Vagina (tissue), 2 donors: Measurements from ENCODE around the gene MCOLN2. TPM values are rescaled to one million over a fixed set of nuclear protein-coding genes. Genes with fewer than 3 reads are reported as not detected.

Experiments used
- DNase-seq, 2 donors: peaks; one replicate each; pipeline ENCODE4 v3.0.0-alpha.2; 2017; ENCODE audit errors: extremely low spot score in 2 of 2
- H3K27ac ChIP-seq: fragments of 200-600 bp; sonication (generic); one replicate; pipeline ENCODE4 v1.5.1; 2019
- H3K27me3 ChIP-seq: fragments of 200-600 bp; sonication (generic); one replicate; pipeline ENCODE4 v1.5.1; 2019
- H3K36me3 ChIP-seq, 2 donors: fragments of 200-600 bp; sonication (generic); one replicate each; pipeline ENCODE4 v1.5.1; 2017 to 2019
- H3K4me1 ChIP-seq: fragments of 200-600 bp; sonication (generic); one replicate; pipeline ENCODE4 v1.5.1; 2019
- H3K4me3 ChIP-seq, 2 donors: fragments of 200-600 bp; sonication (generic); 1 replicate in 1 of 2; 2 replicates in 1 of 2; pipeline ENCODE4 v1.5.1; 2016 to 2019
- H3K9me3 ChIP-seq: fragments of 200-600 bp; sonication (generic); one replicate; pipeline ENCODE4 v1.5.1; 2019
- POLR2A ChIP-seq, 2 donors: fragments of 450-650 bp; IDR thresholded peaks; one replicate each; pipeline ENCODE4 v1.6.1; 2017; ENCODE audit warnings: antibody characterized with exemption in 2 of 2, mild to moderate bottlenecking in 2 of 2, moderate library complexity in 2 of 2
- POLR2AphosphoS5 ChIP-seq, 2 donors: sonication (generic); formaldehyde crosslinking; IDR thresholded peaks; one replicate each; pipeline ENCODE4 v1.9.0; 2017; ENCODE audit warnings: antibody characterized with exemption in 2 of 2, mild to moderate bottlenecking in 2 of 2, low read depth in 1 of 2; ENCODE audit not compliant: insufficient read depth in 1 of 2
- intact Hi-C: fragments of 100-400 bp; cut with DNase I; formaldehyde crosslinking; loops from one replicate; pipeline ENCODE4 v1.15.1; 2023
- total RNA-seq: library from RNA; depleted of rRNA; stranded (reverse); fragments of >200 nt; gene quantifications from one replicate; pipeline ENCODE4 v1.2.3, GENCODE V29; 2016
- TF ChIP-seq, protein P1 (sequence below), 3 experiments: fragments of 450-650 bp in 2 of 3; fragments of 200-600 bp in 1 of 3; sonication (generic) in 1 of 3; IDR thresholded peaks; one replicate each; pipeline ENCODE4 v1.5.1; 2017 to 2019; ENCODE audit warnings: antibody characterized with exemption in 3 of 3, mild to moderate bottlenecking in 2 of 3, moderate library complexity in 2 of 3

MCOLN2 gene
- total RNA-seq, 1 donor from 2014 or later, result 1.7 TPM

DNA sequence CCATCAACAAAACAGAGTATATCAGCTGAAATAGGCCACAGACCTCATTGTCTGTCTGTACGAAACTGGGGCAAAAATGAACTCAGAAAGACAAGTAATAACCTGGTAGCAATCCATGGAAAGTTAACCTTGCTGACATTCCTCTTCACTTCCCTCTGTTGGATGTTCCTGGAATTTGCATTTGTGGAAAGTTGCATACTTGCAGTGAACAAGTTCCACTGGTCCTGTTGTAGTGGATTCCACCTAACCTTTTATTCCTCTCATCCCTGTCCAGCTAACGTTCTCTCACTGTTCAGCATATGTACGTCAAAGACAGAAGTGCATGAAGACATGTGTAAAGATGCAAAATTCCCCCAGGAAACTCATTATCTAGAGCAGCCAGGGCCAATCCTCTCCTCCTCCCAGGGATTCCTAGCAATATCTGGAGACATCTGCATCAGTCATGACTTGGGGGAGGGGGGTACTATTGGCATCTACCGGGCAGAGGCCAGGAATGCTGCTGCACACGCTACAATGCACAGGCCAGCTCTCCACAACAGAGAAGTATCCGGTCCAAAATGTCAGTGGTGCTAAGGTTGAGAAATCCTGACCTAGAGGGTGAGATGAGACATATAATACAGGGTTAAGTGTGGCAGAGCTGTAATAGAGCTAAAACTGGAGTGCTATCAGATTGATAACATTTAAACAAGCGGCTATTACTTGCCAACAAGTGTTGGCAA, 112.1 kb downstream of the MCOLN2 start:
- no peaks in the 10 kb centered on the region for H3K9me3 ChIP-seq
- no peak overlapping the region for H3K4me3 ChIP-seq
- TF ChIP-seq POLR2A (IDR thresholded peaks at IDR 0.05) (no peak), POLR2AphosphoS5 (IDR thresholded peaks at IDR 0.05; ENCODE audit: insufficient read depth in 1 of 2, low read depth in 1 of 2) (no peak)
- TF ChIP-seq, protein P1, sequence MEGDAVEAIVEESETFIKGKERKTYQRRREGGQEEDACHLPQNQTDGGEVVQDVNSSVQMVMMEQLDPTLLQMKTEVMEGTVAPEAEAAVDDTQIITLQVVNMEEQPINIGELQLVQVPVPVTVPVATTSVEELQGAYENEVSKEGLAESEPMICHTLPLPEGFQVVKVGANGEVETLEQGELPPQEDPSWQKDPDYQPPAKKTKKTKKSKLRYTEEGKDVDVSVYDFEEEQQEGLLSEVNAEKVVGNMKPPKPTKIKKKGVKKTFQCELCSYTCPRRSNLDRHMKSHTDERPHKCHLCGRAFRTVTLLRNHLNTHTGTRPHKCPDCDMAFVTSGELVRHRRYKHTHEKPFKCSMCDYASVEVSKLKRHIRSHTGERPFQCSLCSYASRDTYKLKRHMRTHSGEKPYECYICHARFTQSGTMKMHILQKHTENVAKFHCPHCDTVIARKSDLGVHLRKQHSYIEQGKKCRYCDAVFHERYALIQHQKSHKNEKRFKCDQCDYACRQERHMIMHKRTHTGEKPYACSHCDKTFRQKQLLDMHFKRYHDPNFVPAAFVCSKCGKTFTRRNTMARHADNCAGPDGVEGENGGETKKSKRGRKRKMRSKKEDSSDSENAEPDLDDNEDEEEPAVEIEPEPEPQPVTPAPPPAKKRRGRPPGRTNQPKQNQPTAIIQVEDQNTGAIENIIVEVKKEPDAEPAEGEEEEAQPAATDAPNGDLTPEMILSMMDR (IDR thresholded peaks at IDR 0.05), result no peak
- no peaks in the 10 kb centered on the region for H3K27me3 ChIP-seq
- no peaks in the 10 kb centered on the region for H3K36me3 ChIP-seq
- no peaks in the 10 kb centered on the region for H3K4me1 ChIP-seq
- no peak overlapping the region for H3K27ac ChIP-seq
- no peak for DNase-seq
- intact Hi-C loops, result no loop called here

DNA sequence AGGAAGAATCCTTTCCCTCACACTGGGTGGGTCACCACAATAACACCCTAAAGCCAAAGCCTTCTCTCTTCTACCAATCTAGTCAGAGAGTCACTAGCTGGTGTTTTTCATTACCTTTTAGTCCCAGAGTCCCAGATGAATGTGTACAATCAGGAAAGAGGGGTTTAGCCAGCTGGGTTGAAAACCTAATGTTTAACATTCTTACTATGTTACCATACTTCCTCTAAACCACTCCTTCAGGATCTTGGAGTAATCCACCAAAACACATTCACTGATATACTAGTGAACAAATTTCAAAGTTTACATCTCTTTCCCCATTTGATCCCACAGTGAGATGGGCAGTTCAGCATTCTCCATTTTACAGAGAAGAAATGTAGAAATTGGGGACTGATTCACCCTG, 113.6 kb downstream of the MCOLN2 start:
- Histone ChIP-seq H3K27ac (no peak overlapping the region), H3K27me3 (no peaks in the 10 kb centered on the region), H3K9me3 (no peaks in the 10 kb centered on the region), H3K4me3 (no peak overlapping the region), H3K4me1 (no peaks in the 10 kb centered on the region), H3K36me3 (no peaks in the 10 kb centered on the region)
- no peak for DNase-seq
- TF ChIP-seq, protein P1 (IDR thresholded peaks at IDR 0.05), result no peak
- TF ChIP-seq POLR2A (IDR thresholded peaks at IDR 0.05), result no peak
- TF ChIP-seq POLR2AphosphoS5 (IDR thresholded peaks at IDR 0.05; ENCODE audit: insufficient read depth in 1 of 2, low read depth in 1 of 2), result no peak
- intact Hi-C loops, result no loop called here

DNA sequence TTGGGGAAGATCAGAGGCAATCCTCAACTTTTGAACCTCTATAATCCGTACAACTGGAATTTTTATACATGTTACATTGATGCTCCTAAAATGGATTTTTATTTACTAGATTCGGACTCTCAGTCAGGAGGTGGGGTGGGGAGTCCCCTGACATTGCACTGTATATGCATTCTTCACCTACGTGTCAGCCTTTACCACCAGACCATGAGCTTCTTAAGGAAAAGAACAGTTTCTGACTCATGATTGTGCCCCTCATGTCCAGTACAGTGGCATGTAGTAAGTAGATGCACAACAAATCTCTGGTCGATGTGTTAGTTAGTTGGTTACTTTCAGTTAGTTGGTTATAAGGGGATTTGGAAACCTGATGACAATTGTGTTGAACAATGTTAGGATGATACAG, 119.3 kb downstream of the MCOLN2 start:
- Histone ChIP-seq H3K4me1 (no peaks in the 10 kb centered on the region), H3K36me3 (no peaks in the 10 kb centered on the region), H3K9me3 (no peaks in the 10 kb centered on the region), H3K27me3 (no peaks in the 10 kb centered on the region), H3K4me3 (no peak overlapping the region), H3K27ac (no peak overlapping the region)
- TF ChIP-seq, protein P1 (IDR thresholded peaks at IDR 0.05), result no peak
- TF ChIP-seq POLR2AphosphoS5 (IDR thresholded peaks at IDR 0.05; ENCODE audit: insufficient read depth in 1 of 2, low read depth in 1 of 2), result no peak
- TF ChIP-seq POLR2A (IDR thresholded peaks at IDR 0.05), result no peak
- DNase-seq, result no peak
- intact Hi-C loops, result no loop called here

DNA sequence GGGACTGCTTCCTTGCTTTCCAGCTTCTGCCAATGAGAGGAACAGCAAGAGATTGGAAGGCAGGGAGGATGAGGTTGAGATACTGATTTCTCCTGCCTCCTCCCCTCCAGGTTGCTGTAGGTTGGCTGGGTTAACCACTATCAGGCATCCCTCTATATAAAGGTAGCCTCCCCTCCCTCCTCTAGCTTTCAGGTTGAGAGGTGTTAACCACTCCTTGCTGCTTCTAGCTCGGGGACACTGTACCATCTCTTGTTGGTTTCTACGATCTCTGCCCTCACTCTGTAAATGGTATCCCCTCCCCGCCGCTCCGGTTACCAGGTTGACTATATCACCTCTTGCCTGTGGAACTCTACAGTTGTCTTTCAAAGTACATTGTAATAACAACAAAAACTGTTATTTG, 120.6 kb downstream of the MCOLN2 start:
- H3K36me3 ChIP-seq, result no peaks in the 10 kb centered on the region
- H3K4me3 ChIP-seq, result no peak overlapping the region
- no peak overlapping the region for H3K27ac ChIP-seq
- TF ChIP-seq, protein P1 (IDR thresholded peaks at IDR 0.05), result no peak
- no peak for TF ChIP-seq POLR2A (IDR thresholded peaks at IDR 0.05)
- no peak for TF ChIP-seq POLR2AphosphoS5 (IDR thresholded peaks at IDR 0.05; ENCODE audit: insufficient read depth in 1 of 2, low read depth in 1 of 2)
- intact Hi-C loops, result no loop called here
- DNase-seq, result no peak
- H3K4me1 ChIP-seq, result no peaks in the 10 kb centered on the region
- no peaks in the 10 kb centered on the region for H3K27me3 ChIP-seq
- no peaks in the 10 kb centered on the region for H3K9me3 ChIP-seq

Other genes starting within 250 kb of the MCOLN2 start
- gene LPAR3, start 103.9 kb downstream of the MCOLN2 start, total RNA-seq, result 18.7 TPM
- 5.6 TPM for gene MCOLN3, start 51.4 kb upstream of the MCOLN2 start, total RNA-seq
- 4.7 TPM for gene SYDE2, start 203.9 kb upstream of the MCOLN2 start, total RNA-seq